SH-SY5Y (cell line): Measurements from ENCODE around the gene USH2A.

Source experiments
- GATA2 ChIP-seq: IDR thresholded peaks from 2 replicates; pipeline ENCODE4 v1.6.1; 2011; ENCODE audit warnings: mild to moderate bottlenecking, low read depth, low read length
- GATA3 ChIP-seq: IDR thresholded peaks from 2 replicates; pipeline ENCODE4 v1.6.1; 2011; ENCODE audit warnings: low read depth, mild to moderate bottlenecking, low read length, moderate library complexity

DNA sequence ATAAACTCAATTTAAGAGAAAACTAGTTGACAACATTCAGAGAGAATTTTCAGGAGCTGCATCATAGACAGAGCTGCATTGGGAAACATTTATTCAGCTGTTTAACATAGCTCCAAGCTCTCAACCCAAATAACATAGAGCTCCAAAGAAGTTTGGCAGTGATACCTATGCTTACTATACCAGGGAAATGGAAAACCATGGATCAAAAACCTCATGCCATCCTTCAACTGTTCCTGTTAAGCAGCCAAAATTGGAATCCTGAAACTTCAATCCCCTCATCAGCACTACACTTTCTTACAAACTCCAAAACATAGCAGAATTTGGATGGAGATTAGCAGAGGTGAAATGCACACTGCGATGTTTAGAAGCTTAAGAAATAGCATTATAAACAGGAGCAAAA is 164.4 kb downstream of the USH2A start:
- TF ChIP-seq GATA2 (no peak), GATA3 (no peak)
